ENCODE results near the gene ATXN7L3.

DNA sequence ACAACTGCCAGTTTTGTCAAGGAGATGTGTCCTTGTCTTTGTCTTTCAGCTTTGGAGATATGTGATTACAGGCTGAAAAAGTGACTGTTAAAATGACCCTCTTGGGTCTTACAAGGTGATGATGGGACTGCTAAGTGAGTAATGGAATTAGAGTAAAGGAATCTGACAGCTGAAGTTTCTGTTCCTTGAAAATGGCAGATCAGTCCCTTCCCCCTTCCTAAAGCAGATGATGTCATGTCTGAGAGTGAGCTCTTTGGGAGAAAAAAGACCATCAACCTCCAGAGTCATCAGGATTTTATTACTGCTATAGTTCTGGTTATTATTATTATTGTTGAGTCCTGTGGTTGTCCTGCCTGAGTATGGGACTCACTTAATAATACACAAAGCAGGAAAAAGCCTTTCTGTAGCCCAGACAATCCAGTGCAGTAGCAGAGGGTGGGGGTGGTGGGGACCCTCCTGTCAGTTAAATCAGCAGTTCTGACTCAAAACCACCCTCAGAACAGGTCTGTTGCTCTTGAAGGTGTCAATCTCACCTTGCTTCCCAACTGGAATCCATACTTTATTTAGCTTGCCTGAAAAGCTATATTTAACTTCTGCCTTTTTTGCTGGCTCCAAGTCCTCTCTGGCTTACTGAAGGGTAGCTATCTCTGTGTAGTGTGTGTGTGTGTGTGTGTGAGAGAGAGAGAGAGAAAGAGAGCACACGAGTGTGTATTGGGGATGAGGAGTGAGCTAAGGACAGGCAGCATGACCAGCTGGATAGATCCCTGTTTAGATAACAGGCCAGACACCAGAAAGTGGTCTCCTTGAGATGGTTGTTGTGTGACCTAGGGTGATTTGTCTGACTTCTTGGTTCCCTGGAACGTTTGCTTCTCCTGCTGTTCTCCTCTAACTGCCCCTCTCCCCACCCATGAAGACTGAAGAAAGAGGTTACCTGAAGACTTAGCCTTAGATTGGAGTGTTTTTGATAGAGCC, 53.0 kb downstream of the ATXN7L3 start:
- TF ChIP-seq, protein P1, sequence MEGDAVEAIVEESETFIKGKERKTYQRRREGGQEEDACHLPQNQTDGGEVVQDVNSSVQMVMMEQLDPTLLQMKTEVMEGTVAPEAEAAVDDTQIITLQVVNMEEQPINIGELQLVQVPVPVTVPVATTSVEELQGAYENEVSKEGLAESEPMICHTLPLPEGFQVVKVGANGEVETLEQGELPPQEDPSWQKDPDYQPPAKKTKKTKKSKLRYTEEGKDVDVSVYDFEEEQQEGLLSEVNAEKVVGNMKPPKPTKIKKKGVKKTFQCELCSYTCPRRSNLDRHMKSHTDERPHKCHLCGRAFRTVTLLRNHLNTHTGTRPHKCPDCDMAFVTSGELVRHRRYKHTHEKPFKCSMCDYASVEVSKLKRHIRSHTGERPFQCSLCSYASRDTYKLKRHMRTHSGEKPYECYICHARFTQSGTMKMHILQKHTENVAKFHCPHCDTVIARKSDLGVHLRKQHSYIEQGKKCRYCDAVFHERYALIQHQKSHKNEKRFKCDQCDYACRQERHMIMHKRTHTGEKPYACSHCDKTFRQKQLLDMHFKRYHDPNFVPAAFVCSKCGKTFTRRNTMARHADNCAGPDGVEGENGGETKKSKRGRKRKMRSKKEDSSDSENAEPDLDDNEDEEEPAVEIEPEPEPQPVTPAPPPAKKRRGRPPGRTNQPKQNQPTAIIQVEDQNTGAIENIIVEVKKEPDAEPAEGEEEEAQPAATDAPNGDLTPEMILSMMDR (IDR thresholded peaks at IDR 0.05), result no peak
- TF ChIP-seq POLR2A (IDR thresholded peaks at IDR 0.05), result no peak
- no peak for TF ChIP-seq POLR2AphosphoS5 (IDR thresholded peaks at IDR 0.05)

Measured in prostate gland (tissue), 2 donors.